Stimulated activated CD8-positive, alpha-beta memory T cell treated with anti-CD3 and anti-CD28 coated beads, Interleukin-12 subunit alpha, Interleukin-12 subunit beta, amount 100 ng/mL, for 24 hours (primary cell): ENCODE measurements around the gene ALPL.

Experiments
- DNase-seq: peaks from one replicate; pipeline ENCODE4 v3.0.0-alpha.2; 2020; ENCODE audit errors: extremely low read depth

ALPL gene

DNA sequence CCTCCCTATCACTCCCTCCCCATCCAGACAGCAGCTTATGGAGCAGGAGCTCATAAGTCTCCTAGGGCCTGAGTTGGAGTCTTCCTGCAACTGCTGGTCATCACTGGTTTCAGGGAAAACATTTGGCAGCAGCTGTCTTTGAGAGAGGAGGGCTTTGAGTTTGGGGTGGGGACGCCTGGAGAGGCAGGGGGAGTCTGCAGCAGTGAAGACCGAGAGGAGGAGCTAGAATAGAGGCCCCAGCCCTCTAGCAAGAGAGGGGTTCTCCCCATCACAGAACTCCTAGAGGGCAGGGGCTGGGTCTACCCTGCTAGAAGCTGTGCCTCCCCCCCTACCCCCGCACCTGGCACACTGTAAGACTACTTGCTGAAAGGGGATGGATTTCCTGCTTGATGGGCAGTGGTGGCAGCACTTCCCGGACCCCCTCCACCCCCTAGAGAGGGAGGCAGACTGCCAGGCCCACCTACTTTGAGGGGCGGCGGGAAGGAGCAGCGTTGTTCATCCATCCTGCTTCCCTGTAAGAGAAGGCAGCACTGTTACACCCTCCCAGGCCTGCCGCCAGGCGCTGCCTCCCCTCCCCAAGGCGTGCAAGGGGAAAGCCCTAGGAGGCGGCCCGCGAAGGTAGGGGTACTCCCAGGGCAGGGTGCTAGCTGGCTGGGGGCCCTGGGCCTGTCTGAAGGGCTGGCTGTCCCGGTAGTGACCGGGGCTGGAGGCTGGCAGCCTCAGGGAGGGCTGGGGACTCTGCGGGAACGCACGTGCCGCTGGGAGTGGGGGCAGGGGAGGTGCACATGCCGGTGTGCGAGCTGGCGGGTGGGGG lies 109.5 kb downstream of the ALPL start:
- no peak for DNase-seq

DNA sequence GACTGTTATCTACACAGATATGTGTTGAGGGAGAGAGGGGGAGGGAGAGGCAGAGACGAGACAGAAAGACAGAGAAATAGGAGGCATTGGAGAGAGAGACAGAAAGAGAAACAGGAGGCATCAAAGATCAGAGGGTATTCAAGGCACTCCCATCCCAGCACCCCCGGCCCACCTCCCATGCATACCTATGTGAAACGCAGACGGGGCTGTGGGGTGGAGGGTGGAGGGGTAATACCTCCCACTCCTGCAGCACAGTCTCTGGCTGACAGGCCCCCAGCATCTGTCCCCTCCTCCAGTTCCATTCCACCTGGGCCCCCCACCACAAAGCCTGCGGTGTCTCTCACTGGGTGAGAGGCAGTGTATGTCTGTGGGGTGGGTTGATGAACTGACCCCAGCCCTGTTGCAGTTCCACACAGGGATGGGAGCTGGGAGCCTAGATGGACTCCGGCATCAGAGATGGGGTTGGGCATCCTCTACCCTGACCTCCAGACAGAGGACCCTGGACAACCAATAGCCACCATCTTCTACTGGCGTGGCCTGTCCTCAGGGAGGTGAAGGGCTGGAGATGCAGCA lies 110.2 kb downstream of the ALPL start:
- DNase-seq = no peak

DNA sequence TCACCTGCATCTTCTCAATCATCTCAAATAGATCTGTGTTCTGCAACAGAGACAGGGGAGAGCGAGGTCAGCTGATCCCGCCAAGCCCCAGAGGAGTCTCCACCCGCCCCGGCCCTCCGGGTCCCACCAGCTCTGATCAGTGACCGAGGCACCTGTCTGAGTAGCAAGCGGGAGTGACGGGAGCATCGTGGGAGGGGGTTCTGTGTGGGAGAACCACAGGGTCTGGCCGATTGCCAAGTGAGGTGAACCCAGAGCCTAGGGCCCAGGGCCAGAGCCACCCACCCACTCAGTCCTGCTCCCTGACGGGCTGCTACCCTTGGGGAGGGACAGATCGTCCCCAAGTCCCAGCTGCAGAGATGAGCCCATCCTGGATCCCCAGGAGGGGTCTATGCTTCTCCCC lies 110.8 kb downstream of the ALPL start:
- DNase-seq = no peak

DNA sequence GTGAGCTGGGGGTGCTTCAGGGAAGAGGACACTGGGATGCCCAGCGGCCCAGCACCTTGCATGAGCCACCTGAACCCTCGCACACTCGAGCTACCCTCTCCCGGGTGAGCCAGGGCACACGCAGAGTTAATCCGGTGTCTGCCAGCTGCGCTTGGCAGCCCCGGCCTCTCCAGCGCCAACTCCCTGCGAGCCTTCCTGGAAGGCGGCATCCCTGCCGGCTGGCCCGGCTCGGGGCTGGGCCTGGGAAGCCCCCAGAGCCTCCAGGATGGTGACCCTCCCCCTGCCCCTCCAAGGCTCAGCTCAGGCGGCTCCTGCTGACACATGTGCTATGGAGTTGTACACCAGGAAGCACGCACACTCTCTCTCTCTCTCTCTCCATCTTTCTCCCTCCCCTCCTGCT lies 111.3 kb downstream of the ALPL start:
- DNase-seq = no peak

DNA sequence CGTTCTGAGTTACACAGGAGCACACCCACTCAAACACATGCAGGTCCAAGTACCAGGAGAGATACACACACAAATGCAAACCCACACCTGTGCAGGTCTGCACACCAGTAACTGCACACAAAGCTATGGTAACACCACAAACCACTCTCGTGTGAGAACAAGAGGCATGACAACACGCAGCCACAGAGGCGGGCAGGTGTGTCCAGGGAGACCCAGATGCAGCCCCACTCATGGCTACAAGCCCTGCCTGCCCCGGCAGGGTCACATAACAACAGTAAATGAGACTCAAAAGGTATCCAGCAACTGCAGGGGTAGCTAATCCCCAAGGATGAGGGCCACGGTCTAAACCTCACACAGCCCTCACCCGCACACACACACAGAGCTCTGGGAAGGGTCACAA lies 111.8 kb downstream of the ALPL start:
- no peak for DNase-seq

DNA sequence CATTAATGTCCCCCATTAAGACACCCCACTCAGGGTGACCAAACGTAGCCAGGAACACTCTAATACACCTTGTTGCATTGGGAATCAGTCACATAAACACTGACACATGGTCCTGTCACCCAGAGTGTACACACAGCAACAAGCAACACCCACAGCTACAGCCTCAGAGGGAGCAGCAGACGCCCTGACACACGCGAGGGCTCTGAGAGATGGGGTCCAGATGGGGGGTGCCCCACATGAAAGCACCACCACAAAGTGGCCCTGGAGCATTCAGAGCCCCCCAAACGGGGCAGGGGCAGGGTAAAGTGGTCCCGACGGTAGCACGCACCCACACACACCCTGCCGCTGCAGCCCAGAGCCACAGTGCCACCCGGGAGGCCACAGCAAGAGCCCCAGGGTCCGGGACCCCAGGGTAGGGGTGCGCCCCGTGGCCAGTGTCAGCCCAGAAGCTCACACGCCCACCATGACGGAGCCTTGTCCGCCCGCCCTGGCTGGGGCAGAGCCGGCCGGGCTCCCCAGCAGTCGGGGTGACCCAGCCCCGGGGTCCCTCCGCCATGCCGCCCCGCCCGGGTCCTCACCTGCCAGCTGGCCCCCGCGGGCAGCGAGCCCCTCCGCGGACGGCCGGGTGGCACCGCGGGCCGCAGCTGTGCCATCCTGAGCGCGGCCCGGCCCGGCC lies 112.7 kb downstream of the ALPL start:
- no peak for DNase-seq

DNA sequence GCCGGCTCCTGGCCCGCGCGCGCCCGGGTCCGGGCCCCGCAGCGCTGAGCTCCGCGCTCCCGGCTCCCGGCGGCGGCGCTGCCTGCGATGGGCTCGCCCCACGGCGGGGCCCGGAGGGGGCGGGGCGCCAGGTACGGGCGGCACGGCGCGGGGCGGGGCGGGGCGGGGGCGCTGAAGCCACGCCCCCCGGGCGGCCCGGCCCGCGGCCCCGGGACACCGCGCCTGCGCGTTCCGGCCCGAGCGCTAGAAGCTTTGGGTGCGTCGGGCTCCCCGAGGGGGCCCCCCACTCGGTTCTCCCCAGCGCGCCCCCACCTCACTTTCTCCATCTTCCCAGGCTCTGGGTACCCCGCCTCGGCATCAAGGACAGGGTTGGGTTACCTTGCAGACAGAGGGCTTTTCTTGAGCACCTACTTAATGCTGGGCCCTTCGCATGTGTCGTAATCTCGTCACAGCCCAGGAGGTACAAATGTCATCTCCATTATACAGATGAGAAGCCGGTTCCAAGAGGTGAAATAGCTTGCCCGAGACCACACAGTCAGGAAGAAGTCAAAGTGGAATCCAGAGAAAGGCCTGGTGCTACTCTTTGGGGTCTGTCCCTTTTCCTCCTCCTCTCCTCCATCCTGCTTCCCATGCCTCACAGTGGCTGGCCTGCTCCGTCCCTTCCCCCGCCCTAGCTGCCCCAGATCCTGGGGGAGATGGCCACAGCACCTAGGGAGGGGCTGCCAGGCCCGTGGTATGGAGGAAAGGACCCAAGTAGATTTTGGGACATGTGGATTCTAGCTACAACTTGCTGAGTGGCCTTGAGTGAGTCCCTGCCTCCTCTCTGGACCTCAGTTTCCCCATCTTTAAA lies 113.5 kb downstream of the ALPL start:
- DNase-seq = peak; percentile 26

DNA sequence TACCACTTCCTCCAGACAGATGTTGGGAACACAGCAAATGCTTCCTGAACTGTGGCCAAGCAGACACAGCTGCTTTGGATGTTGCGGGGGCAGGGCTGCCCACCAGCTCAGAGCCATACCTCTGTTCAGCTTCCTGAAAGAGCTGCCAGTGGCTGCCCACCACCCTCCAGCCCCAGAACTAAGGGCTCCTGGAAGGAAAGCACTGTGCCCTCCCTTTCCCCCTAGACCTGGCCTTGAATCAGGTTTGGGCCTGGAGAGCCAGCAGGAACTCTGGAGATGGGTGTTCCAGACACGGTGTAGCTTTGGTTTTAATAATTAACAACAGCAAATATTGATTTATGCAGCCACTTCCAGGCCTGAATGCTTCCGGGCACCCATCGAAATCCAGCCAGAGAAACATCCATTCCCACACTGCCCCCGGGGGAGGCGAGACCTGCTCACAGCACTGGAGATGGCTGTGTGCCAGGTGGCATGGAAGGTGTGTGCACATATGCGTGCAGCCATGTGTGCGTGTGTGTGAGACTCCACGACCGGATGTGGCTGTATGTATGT lies 114.3 kb downstream of the ALPL start:
- DNase-seq = no peak

DNA sequence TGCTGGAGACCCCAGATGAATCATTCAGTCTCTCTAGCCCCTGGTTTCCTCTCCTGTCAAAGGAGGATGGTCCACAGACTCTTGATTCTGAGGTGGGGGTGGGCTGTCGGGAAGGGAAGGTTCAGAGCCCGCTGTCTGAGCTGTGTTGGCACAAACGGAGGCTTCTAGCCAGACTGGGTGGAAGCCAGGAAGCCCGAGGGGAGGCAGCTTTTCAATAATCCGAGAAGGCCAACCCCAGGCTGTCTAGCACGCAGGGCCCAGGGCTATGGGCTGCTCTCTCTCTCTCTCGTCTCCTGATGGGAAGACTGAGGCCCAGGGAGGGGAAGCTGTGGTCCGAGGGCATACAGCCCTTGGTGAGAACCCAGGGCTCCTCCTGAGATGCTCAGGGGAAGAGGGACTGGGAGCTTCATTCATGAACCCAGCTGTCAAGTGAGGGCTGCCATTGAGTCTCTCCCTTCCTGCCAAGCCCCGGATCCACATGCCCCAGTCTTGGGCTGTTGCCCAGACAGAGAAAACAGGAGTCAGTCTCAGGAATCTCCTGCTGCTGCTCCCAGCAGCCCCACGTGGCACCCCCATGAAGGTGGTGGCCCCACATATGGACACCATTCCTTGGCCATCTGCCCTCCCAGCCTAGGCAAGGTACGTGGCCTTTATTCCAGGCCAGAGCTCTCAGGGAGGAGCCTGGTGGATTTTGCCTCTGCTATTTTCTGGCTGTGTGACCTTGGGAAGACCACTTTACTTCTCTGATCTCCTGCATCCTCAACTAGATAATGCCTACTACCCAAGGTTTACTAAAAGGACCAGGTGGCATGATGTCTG lies 115.6 kb downstream of the ALPL start:
- DNase-seq = no peak

DNA sequence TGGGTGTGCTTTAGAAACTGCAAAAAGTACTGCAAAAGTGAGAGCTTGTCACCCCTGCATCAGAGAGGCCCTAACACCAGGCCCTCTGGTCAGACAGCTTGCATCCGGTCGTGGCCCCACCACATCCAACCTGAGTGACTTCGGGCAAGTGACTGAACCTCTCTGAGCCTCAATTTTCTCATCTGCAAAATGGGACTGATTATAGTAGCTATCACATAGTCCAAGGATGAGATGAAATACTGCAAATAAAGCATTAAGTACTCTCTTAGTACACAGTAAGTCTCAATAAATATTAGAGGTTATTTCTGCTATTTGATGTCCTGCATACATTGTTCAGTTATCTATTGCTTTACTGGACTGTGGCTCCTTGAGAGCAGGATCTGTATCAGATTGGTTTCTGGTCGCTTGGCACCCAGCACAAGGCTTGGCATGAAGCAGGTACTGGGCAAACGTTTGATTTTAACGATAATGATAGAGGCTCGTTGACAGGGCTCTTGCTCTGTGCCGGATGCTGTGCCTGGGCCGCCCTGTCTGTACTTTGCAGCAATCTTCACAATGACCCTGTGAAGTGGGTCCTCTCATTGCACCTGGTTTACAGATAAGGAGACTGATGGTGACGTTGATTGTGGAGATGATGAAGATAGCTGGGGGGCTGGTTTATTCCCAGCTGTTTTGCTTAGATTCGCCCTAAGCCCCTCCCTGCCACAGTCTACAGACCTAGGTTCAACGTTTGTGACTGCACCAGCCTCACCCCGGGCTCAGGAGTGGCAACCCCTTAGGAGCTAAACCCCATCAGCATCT lies 116.4 kb downstream of the ALPL start:
- DNase-seq = no peak

DNA sequence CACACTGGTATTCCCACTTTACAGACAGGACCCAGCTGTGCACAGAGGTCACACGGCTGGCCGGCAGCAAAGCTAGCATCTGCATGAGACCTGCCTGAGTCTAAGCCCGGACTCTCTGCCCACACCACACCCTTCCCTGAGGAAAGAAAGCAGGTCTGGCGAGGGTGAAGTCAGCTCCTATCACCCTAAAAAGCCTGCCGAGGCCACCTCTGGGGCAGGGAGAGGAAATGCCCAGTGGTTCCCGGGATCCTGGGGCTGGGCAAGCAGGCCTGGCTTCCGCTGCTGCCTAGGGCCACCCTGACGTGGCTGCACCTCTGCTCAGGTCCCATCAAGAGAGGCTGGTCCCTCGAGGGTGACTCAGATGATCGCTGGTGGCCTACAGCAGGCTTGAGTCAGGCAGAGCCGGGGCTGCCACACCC lies 117.7 kb downstream of the ALPL start:
- no peak for DNase-seq
